Lung (tissue), 12 donors: Measurements from ENCODE around the gene PTCD2. TPM values are rescaled to one million over a fixed set of nuclear protein-coding genes. Genes with fewer than 3 reads are reported as not detected.

Experiments
- ATAC-seq: fragments of 200-7000 bp; cut with Tn5 transposase; one replicate; pipeline ENCODE4 v1.9.1; 2020; ENCODE audit warnings: moderate number of reproducible peaks; ENCODE audit not compliant: insufficient read depth, low FRiP score
- DNase-seq, 3 donors: peaks; one replicate each; pipeline ENCODE4 v3.0.0-alpha.2; 2013 to 2017
- H3K27ac ChIP-seq, 2 donors: one replicate each; pipeline ENCODE4 v1.5.1; 2013; ENCODE audit warnings: mild to moderate bottlenecking in 2 of 2, moderate library complexity in 2 of 2, control low read depth in 1 of 2, inconsistent platforms in 1 of 2, low read depth in 1 of 2, low read length in 1 of 2
- H3K27me3 ChIP-seq, 3 donors: one replicate each; pipeline ENCODE4 v1.5.1; 2013; ENCODE audit warnings: low read length in 2 of 3; ENCODE audit not compliant: control insufficient read depth in 3 of 3, insufficient read depth in 3 of 3
- H3K36me3 ChIP-seq, 4 donors: one replicate each; pipeline ENCODE4 v1.5.1; 2013; ENCODE audit warnings: low read length in 4 of 4, mild to moderate bottlenecking in 1 of 4, moderate library complexity in 1 of 4; ENCODE audit not compliant: control insufficient read depth in 4 of 4, insufficient read depth in 4 of 4
- H3K4me1 ChIP-seq, 5 donors: one replicate each; pipeline ENCODE4 v1.5.1; 2013; ENCODE audit warnings: low read length in 5 of 5, mild to moderate bottlenecking in 2 of 5, moderate library complexity in 1 of 5; ENCODE audit not compliant: control insufficient read depth in 5 of 5, insufficient read depth in 5 of 5
- H3K4me3 ChIP-seq: one replicate; pipeline ENCODE4 v1.5.1; 2013; ENCODE audit warnings: mild to moderate bottlenecking, control low read depth, moderate library complexity
- H3K9ac ChIP-seq, 2 donors: one replicate each; pipeline ENCODE4 v1.5.1; 2013; ENCODE audit warnings: low read length in 2 of 2, control low read depth in 1 of 2; ENCODE audit not compliant: insufficient read depth in 1 of 2
- H3K9me3 ChIP-seq, 4 donors: one replicate each; pipeline ENCODE4 v1.5.1; 2013; ENCODE audit warnings: low read length in 3 of 4, mild to moderate bottlenecking in 1 of 4, moderate library complexity in 1 of 4; ENCODE audit not compliant: control insufficient read depth in 4 of 4, insufficient read depth in 3 of 4
- WGBS, 2 donors: extraction: QIAGEN DNeasy Blood & Tissue Kit; methylation state at CpG; one replicate each; pipeline ENCODE4 v1.1.7; 2013; 5-methylcytosine and 5-hydroxymethylcytosine counted together
- polyA plus RNA-seq, 2 donors: library from polyadenylated mRNA; stranded (reverse); fragments of 200-250 nt; gene quantifications; one replicate each; pipeline ENCODE4 v1.2.1, GENCODE V29; 2013
- total RNA-seq, 2 donors: library from RNA; depleted of rRNA in 1 of 2; stranded (reverse); fragments of >200 nt in 1 of 2; gene quantifications; one replicate each; pipeline ENCODE4 v1.2.1, GENCODE V29; 2014 to 2021
- TF ChIP-seq, protein P1 (sequence below): IDR thresholded peaks from 2 replicates; pipeline ENCODE4 v1.5.1; 2012; ENCODE audit warnings: mild to moderate bottlenecking; ENCODE audit errors: control extremely low read depth, extremely low read depth
- donor health status: control.
- donor health status: control.
- donor health status: Bipolar disorder and iron deficiency.
- donor health status: healthy.
- donor health status: DM: yes; HTN: yes; CAD: no.

The PTCD2 gene
- total and polyA plus RNA-seq, 4 donors, result 1.9 to 12.0 (median 6.3) TPM

DNA sequence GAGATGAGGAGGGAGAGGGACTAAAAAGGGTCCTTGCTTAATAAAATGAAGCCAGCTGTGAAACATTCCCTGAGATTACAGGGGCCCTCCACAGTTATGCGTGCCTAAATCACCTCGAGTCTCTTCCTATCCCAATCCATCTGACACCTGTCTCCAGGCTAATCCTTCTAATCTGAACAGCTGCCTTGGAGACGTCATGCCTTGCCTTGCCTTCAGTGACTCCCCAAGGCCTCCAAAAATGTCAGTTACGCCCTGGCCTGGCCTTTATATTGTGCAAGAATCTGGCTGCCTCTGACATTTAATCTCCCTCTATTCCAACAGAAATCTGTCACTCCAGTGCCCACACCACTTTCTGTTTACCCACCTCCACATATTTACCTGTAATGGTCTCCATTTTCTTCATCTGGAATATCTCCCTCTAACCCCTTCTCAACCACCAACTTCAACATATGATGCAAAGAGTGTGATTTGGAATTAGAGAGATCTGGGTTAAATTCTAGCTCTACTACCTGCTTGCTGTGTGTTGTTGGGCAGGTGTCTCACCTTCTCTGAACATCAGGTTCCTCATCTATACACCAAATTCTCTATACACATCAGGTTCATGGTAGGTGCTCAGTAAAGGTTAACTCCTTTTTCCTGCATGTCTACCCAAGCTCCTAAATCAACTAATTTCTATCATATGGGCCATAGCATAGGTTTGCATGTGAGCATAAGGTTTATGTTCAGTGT, 57.9 kb downstream of the PTCD2 start:
- Histone ChIP-seq H3K4me1 (peaks cover 0 to 13% (median 0%) of the 10 kb centered on the region in 5 donors), H3K27ac (peak overlapping the region in 1 of 2 donors; percentile 38), H3K4me3 (no peak overlapping the region), H3K9me3 (no peaks in the 10 kb centered on the region), H3K36me3 (no peaks in the 10 kb centered on the region), H3K9ac (no peak overlapping the region), H3K27me3 (no peaks in the 10 kb centered on the region)
- TF ChIP-seq, protein P1, sequence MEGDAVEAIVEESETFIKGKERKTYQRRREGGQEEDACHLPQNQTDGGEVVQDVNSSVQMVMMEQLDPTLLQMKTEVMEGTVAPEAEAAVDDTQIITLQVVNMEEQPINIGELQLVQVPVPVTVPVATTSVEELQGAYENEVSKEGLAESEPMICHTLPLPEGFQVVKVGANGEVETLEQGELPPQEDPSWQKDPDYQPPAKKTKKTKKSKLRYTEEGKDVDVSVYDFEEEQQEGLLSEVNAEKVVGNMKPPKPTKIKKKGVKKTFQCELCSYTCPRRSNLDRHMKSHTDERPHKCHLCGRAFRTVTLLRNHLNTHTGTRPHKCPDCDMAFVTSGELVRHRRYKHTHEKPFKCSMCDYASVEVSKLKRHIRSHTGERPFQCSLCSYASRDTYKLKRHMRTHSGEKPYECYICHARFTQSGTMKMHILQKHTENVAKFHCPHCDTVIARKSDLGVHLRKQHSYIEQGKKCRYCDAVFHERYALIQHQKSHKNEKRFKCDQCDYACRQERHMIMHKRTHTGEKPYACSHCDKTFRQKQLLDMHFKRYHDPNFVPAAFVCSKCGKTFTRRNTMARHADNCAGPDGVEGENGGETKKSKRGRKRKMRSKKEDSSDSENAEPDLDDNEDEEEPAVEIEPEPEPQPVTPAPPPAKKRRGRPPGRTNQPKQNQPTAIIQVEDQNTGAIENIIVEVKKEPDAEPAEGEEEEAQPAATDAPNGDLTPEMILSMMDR, result no peak
- WGBS, 2 donors, result 59 to 60% methylated on average over 4 of the region's 4 CpGs
- ATAC-seq, result no peak
- no peak for DNase-seq

- WGBS, 2 donors, result 26 to 29% methylated on average over 4 of the region's 4 CpGs
- Histone ChIP-seq H3K9me3 (no peaks in the 10 kb centered on the region), H3K27me3 (no peaks in the 10 kb centered on the region), H3K4me1 (peaks cover 0 to 13% (median 0%) of the 10 kb centered on the region in 5 donors), H3K36me3 (no peaks in the 10 kb centered on the region), H3K27ac (peak overlapping the region in 1 of 2 donors; percentile 38), H3K9ac (no peak overlapping the region), H3K4me3 (no peak overlapping the region)
- ATAC-seq (peak; percentile 60), DNase-seq (peak in 1 of 3 donors; percentile 22)
- TF ChIP-seq, protein P1, result no peak
Observed at GRCh38 chr5:72378639-72379289, 58.6 kb downstream of the PTCD2 start.

DNA sequence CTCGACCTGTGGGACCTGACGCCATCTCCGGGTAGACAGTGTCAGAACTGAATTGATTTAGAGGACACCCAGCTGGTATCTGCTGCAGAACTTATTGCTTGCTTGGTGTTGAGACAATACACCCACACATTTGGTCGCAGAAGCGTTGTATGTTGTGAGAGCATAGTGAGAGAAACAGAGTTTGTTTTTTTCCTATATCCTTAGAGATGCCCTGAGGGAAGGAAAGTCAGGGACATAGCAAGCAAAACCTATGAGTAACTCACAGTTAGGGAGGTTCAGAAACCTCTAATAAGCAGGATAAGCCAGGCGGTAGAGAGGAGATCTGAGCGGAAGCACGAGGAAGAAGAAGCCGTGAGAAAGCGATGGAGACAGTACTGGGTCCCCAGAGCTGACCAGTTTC, 59.8 kb downstream of the PTCD2 start:
- H3K27ac ChIP-seq, result no peak overlapping the region
- no peak overlapping the region for H3K4me3 ChIP-seq
- TF ChIP-seq, protein P1, result no peak
- DNase-seq, result no peak
- no peaks in the 10 kb centered on the region for H3K27me3 ChIP-seq
- H3K36me3 ChIP-seq, result no peaks in the 10 kb centered on the region
- no peak for ATAC-seq
- WGBS, 2 donors, result 89 to 95% methylated on average over 10 of the region's 10 CpGs
- no peaks in the 10 kb centered on the region for H3K9me3 ChIP-seq
- H3K4me1 ChIP-seq, result peaks cover 0 to 13% (median 0%) of the 10 kb centered on the region in 5 donors
- H3K9ac ChIP-seq, result no peak overlapping the region
